GM13977 (cell line): ENCODE results near the gene IGF1R.

Experiments used
- DNase-seq: peaks from one replicate; pipeline ENCODE4 v3.0.0; 2012; ENCODE audit warnings: low spot score
- CTCF ChIP-seq: IDR thresholded peaks from 2 replicates; pipeline ENCODE4 v1.5.1; 2012; ENCODE audit warnings: mild to moderate bottlenecking, control low read depth; ENCODE audit not compliant: insufficient read depth; ENCODE audit errors: extremely low read depth, missing control alignments
- in situ Hi-C: fragments of 300-500 bp; cut with MboI; formaldehyde crosslinking; loops from one replicate; pipeline ENCODE4 v1.12.0; 2022; ENCODE audit warnings: low sequenced_read_pairs, low pct_unique_long_range_greater_than_20kb, mixed read lengths, inconsistent platforms; ENCODE audit not compliant: unreplicated experiment

IGF1R gene

GRCh38 chr15:98986281-98986680 lies 337.9 kb downstream of the IGF1R start:
- in situ Hi-C loops = no loop called here
- TF ChIP-seq CTCF = no peak
- DNase-seq = no peak

GRCh38 chr15:98994892-98995291 lies 346.6 kb downstream of the IGF1R start:
- TF ChIP-seq CTCF = no peak
- no peak for DNase-seq
- in situ Hi-C loops = no loop called here

- no peak for DNase-seq
- no peak for TF ChIP-seq CTCF
- in situ Hi-C loops = no loop called here
Measured at GRCh38 chr15:98996169-98996568, 347.8 kb downstream of the IGF1R start.

- no peak for DNase-seq
- in situ Hi-C loops = no loop called here
- no peak for TF ChIP-seq CTCF
Measured at GRCh38 chr15:98996624-98997023, 348.3 kb downstream of the IGF1R start.

- in situ Hi-C loops = no loop called here
- no peak for TF ChIP-seq CTCF
- no peak for DNase-seq
Measured at GRCh38 chr15:98997312-98997711, 349.0 kb downstream of the IGF1R start.

- TF ChIP-seq CTCF = no peak
- in situ Hi-C loops = no loop called here
- no peak for DNase-seq
Measured at GRCh38 chr15:98997755-98998154, 349.4 kb downstream of the IGF1R start.

GRCh38 chr15:98998279-98998678 lies 349.9 kb downstream of the IGF1R start:
- no peak for TF ChIP-seq CTCF
- no peak for DNase-seq
- in situ Hi-C loops = no loop called here
